Activated CD8-positive, alpha-beta T cell treated with anti-CD3 and anti-CD28 coated beads for 36 hours (primary cell): Measurements from ENCODE around the gene DENND10. TPM values are rescaled to one million over a fixed set of nuclear protein-coding genes. Genes with fewer than 3 reads are reported as not detected.

Experiments used
- ATAC-seq: fragments of 200-7000 bp; cut with Tn5 transposase; one replicate; pipeline ENCODE4 v1.10.0; 2021; ENCODE audit warnings: mild to moderate bottlenecking, moderate library complexity
- CTCF ChIA-PET: fragments of 350-600 bp; sonication (Branson Sonifier 250); formaldehyde crosslinking; loops from one replicate; lab custom pipeline; 2021; ENCODE audit warnings: antibody characterized with exemption; lab: Charles Lee
- POLR2A ChIA-PET: fragments of 350-600 bp; sonication (Branson Sonifier 250); formaldehyde crosslinking; loops from one replicate; lab custom pipeline; 2021; ENCODE audit warnings: antibody characterized with exemption; lab: Charles Lee
- DNase-seq: peaks from one replicate; pipeline ENCODE4 v3.0.0-alpha.2; 2020
- H3K27ac Mint-ChIP-seq: one replicate; pipeline ENCODE4 v1.8.0; 2021; ENCODE audit warnings: mild to moderate bottlenecking, mixed read lengths
- H3K27me3 Mint-ChIP-seq: one replicate; pipeline ENCODE4 v1.8.0; 2021; ENCODE audit warnings: mixed read lengths
- H3K36me3 Mint-ChIP-seq: one replicate; pipeline ENCODE4 v1.8.0; 2021; ENCODE audit warnings: low read depth, mixed read lengths
- H3K4me1 Mint-ChIP-seq: one replicate; pipeline ENCODE4 v1.8.0; 2021; ENCODE audit warnings: low read depth, mixed read lengths
- H3K4me3 Mint-ChIP-seq: one replicate; pipeline ENCODE4 v1.8.0; 2021; ENCODE audit warnings: mild to moderate bottlenecking, moderate library complexity, mixed read lengths
- H3K9me3 Mint-ChIP-seq: one replicate; pipeline ENCODE4 v1.8.0; 2021; ENCODE audit warnings: mixed read lengths
- intact Hi-C: fragments of 100-400 bp; cut with micrococcal nuclease; formaldehyde crosslinking; loops from one replicate; pipeline ENCODE4 v1.10.0; 2022
- total RNA-seq, 2 experiments: library from RNA; stranded (reverse); gene quantifications; one replicate each; pipeline ENCODE4 v1.2.3, GENCODE V29; 2021
- TF ChIP-seq, protein P1 (sequence below): fragments of 200-600 bp; IDR thresholded peaks from one replicate; pipeline ENCODE4 v1.8.0; 2022; ENCODE audit warnings: antibody characterized with exemption, mild to moderate bottlenecking

The DENND10 gene
- total RNA-seq, 2 experiments from 2014 or later = 16.9 to 18.6 TPM

DNA sequence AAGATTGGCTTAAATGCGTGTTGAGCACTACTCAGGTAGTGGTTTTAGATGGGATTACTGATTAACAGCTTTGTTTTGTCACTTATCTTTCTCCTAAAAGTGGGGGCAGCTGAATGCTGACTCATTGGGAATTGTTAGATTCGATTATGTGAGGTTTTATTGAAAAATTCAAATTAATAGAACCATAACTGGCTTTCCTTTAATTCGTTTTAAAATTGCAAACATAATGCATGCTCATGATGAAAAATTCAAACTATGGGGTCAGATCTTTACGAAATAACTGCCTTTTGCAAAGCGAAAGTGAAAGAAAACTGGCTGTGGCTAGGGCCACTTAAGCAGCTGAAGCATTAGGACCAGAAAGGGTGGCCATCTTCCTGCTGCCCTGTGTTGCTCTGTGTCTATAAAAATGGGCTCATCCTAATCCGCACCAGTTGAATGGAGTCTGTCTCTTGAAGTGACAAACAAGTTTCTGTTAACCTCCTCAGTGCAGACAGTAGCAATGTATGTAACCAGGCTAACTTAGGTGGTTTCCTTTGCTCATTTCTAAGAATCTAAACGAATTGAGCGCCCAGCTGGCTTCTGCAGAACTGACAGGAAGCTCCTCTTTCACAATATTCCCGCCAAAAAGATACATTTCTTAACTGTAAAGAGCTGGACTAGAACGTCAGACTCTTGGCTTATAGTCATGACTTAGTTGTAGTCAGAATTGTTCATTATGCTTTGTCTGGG, 27.8 kb downstream of the DENND10 start:
- Mint-ChIP-seq H3K4me3 (peak overlapping the region; percentile 80), H3K36me3 (peaks cover 50% of the 10 kb centered on the region), H3K27ac (peak overlapping the region; percentile 99), H3K4me1 (peaks cover 40% of the 10 kb centered on the region), H3K27me3 (no peaks in the 10 kb centered on the region), H3K9me3 (no peaks in the 10 kb centered on the region)
- ATAC-seq (peak; percentile 90), DNase-seq (peak; percentile 80)
- intact Hi-C loops = no loop called here
- ChIA-PET CTCF (interaction anchor here (0.9 to 2.0 kb wide), 6 partner anchors 11 to 33 kb away, joined by 3 to 11 read pairs (median 5); partner anchors contain the start of gene DENND10), POLR2A (interaction anchor here (0.6 to 2.9 kb wide), 23 partner anchors 8 to 411 kb away, joined by 3 to 20 read pairs (median 5); partner anchors contain the start of genes DENND10, EIF3A, GRK5 and PRDX3)
- TF ChIP-seq, protein P1, sequence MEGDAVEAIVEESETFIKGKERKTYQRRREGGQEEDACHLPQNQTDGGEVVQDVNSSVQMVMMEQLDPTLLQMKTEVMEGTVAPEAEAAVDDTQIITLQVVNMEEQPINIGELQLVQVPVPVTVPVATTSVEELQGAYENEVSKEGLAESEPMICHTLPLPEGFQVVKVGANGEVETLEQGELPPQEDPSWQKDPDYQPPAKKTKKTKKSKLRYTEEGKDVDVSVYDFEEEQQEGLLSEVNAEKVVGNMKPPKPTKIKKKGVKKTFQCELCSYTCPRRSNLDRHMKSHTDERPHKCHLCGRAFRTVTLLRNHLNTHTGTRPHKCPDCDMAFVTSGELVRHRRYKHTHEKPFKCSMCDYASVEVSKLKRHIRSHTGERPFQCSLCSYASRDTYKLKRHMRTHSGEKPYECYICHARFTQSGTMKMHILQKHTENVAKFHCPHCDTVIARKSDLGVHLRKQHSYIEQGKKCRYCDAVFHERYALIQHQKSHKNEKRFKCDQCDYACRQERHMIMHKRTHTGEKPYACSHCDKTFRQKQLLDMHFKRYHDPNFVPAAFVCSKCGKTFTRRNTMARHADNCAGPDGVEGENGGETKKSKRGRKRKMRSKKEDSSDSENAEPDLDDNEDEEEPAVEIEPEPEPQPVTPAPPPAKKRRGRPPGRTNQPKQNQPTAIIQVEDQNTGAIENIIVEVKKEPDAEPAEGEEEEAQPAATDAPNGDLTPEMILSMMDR = no peak

DNA sequence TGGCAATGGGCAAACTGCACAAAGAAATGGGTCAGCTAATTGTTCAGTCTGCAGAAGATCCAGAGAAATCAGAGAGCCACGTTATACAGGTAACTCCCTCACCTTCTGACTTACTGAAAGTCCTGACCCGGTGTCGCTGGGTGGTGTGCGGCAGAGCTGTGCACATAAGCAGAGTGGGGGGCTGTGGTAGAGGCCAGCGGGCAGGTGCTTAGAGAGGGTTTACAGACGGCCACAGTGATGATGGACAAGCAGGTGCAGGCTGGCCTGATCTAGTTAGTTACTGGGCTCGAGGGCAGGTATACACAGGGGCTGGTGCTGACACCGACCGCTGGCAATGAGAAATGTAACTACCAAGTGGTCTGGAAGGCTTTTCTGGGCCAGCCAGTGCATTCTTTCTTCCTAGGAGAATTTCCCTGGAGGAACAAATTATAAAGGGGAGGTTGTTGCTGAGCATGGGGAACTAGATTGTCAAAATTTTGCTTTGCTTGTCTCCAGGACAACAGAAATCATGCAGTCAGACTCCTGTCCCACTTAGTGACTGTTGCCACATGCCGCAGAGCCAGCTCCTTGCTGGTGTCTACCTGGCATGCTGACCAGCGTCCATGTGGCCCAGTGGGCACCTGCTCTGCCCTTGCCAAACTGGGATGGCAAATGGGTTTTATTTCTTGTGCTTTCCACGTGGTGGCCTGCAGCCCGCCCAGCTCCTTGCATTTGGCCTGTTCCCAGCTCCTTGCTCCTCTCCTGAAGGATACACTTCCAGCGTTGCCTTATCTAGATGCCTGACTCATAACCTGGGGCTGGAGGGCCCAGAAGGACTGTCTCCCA, 28.8 kb downstream of the DENND10 start:
- intact Hi-C loops = no loop called here
- ChIA-PET CTCF (interaction anchor here (0.9 to 2.0 kb wide), 5 partner anchors 18 to 32 kb away, joined by 3 to 11 read pairs (median 5); partner anchors contain the start of gene DENND10), POLR2A (interaction anchor here (0.9 to 2.9 kb wide), 14 partner anchors 9 to 409 kb away, joined by 3 to 20 read pairs (median 6); partner anchors contain the start of genes DENND10, EIF3A, GRK5 and PRDX3)
- TF ChIP-seq, protein P1 = no peak
- DNase-seq (no peak), ATAC-seq (no peak)
- Mint-ChIP-seq H3K27ac (peak overlapping the region; percentile 99), H3K36me3 (peaks cover 50% of the 10 kb centered on the region), H3K27me3 (no peaks in the 10 kb centered on the region), H3K9me3 (no peaks in the 10 kb centered on the region), H3K4me1 (peaks cover 40% of the 10 kb centered on the region), H3K4me3 (peak overlapping the region; percentile 80)

DNA sequence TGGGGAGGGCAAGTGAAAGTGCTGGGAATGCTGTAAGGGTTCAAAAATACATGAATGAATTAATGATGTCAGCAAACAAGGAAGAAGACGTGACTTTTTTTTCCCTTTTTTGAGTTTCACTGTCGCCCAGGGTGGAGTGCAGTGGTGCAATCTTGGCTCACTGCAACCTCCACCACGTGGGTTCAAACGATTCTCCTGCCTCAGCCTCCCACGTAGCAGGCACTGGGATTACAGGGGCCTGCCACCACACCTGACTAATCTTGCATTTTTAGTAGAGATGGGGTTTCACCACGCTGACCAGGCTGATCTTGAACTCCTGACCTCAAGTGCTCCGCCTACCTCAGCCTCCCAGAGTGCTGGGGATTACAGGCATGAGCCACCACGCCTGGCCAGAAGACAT, 30.0 kb downstream of the DENND10 start:
- ChIA-PET POLR2A (no interaction called here), CTCF (no interaction called here)
- ATAC-seq (peak; percentile 11), DNase-seq (peak; percentile 73)
- H3K4me1 Mint-ChIP-seq = peaks cover 45% of the 10 kb centered on the region
- H3K27me3 Mint-ChIP-seq = no peaks in the 10 kb centered on the region
- TF ChIP-seq, protein P1 = no peak
- intact Hi-C loops = no loop called here
- no peak overlapping the region for H3K4me3 Mint-ChIP-seq
- peak overlapping the region; percentile 84 for H3K27ac Mint-ChIP-seq
- H3K9me3 Mint-ChIP-seq = no peaks in the 10 kb centered on the region
- H3K36me3 Mint-ChIP-seq = peaks cover 52% of the 10 kb centered on the region

DNA sequence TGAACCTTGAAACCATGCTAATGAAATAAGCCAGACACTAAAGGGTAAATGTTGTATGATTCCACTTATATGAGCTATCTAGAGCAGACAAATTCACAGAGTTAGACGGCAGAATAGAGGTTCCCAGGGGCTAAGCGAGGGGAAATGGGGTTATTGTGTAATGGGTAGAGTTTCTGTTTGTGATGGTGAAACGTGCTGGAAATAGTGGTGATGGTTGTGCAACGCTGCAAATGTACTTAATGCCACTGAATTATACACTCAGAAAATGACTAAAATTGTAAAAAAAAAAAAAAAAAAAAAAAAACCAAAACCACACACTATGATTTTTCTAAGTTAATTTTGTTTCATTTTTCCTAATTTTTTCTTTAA, 31.6 kb downstream of the DENND10 start:
- H3K9me3 Mint-ChIP-seq = no peaks in the 10 kb centered on the region
- intact Hi-C loops = no loop called here
- ChIA-PET CTCF (interaction anchor here (0.7 kb wide), 1 partner anchor 23 kb away, joined by 3 read pairs; no protein-coding TSS in a partner anchor), POLR2A (interaction anchor here (0.6 kb wide), 1 partner anchor 303 kb away, joined by 3 read pairs; no protein-coding TSS in a partner anchor)
- peaks cover 50% of the 10 kb centered on the region for H3K36me3 Mint-ChIP-seq
- H3K27ac Mint-ChIP-seq = peak overlapping the region; percentile 8
- H3K27me3 Mint-ChIP-seq = no peaks in the 10 kb centered on the region
- peaks cover 45% of the 10 kb centered on the region for H3K4me1 Mint-ChIP-seq
- no peak for ATAC-seq
- no peak for DNase-seq
- TF ChIP-seq, protein P1 = no peak
- no peak overlapping the region for H3K4me3 Mint-ChIP-seq
